ENCODE results near the gene PRLH. TPM values are rescaled to one million over a fixed set of nuclear protein-coding genes. Genes with fewer than 3 reads are reported as not detected.
A peak's percentile ranks its signal among the peaks of the same experiment; 100 is the strongest.

Gene PRLH
- total RNA-seq, 2 donors from 2014 or later = not detected

DNA sequence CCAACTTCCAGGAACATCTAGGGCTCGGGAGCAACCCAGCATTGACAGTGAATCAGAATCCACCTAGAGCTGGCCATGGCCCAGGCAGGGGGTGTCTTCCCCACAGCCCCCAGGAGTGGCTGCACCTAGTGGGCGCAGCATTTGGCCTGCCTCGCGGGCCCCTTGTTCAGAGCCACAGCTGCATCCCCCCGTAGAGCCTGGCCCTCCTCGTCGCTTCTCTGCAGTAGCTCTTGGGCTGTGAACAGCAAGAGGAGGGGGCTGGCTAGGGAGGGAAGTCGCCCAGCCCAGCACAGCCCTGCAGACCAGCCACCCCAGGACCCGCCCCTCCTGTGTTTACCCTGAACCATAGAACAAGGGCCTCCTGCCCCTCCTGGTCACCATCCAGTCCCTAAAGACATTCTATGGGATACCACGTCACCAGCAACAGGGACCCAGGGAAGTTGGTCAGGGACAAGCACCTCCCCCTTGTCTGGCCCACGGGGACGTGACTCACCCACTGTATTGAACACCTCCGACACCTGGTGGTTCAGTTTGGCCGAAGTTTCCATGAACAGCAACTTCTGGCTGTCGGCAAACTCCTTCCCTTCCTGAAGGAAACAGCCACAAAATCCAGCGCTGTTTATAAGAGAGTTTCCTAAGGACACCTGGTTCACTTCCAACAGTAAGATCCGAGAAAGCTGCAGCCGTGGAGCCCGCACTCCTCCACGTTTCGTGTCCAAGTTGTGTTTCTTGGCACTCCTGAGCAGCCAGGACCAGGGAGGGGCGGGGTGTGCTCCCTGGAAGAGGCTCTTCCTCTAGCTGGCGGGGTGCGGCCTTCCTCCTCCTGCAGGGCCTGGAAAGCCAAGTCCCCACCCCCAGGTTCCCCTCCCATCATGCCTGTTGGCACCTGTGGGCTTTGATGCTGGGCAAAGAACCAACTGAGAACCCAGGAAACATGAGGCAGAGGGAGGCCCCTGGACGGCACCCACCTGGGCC, 8.8 kb downstream of the PRLH start:
- intact Hi-C loops (cut with DNase I) = loop anchor here (10.0 kb wide), 2 partner anchors 420 to 450 kb away; no protein-coding TSS in a partner anchor
- Histone ChIP-seq H3K27ac (no peak overlapping the region), H3K4me1 (no peaks in the 10 kb centered on the region), H3K27me3 (no peaks in the 10 kb centered on the region), H3K9ac (ENCODE audit: low read depth in 2 of 2, low read length in 2 of 2) (no peak overlapping the region), H3K9me3 (no peaks in the 10 kb centered on the region), H3K36me3 (no peaks in the 10 kb centered on the region), H3K4me3 (no peak overlapping the region)
- DNase-seq = peak; percentile 57
- TF ChIP-seq, protein P1, sequence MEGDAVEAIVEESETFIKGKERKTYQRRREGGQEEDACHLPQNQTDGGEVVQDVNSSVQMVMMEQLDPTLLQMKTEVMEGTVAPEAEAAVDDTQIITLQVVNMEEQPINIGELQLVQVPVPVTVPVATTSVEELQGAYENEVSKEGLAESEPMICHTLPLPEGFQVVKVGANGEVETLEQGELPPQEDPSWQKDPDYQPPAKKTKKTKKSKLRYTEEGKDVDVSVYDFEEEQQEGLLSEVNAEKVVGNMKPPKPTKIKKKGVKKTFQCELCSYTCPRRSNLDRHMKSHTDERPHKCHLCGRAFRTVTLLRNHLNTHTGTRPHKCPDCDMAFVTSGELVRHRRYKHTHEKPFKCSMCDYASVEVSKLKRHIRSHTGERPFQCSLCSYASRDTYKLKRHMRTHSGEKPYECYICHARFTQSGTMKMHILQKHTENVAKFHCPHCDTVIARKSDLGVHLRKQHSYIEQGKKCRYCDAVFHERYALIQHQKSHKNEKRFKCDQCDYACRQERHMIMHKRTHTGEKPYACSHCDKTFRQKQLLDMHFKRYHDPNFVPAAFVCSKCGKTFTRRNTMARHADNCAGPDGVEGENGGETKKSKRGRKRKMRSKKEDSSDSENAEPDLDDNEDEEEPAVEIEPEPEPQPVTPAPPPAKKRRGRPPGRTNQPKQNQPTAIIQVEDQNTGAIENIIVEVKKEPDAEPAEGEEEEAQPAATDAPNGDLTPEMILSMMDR (IDR thresholded peaks at IDR 0.05) = no peak

DNA sequence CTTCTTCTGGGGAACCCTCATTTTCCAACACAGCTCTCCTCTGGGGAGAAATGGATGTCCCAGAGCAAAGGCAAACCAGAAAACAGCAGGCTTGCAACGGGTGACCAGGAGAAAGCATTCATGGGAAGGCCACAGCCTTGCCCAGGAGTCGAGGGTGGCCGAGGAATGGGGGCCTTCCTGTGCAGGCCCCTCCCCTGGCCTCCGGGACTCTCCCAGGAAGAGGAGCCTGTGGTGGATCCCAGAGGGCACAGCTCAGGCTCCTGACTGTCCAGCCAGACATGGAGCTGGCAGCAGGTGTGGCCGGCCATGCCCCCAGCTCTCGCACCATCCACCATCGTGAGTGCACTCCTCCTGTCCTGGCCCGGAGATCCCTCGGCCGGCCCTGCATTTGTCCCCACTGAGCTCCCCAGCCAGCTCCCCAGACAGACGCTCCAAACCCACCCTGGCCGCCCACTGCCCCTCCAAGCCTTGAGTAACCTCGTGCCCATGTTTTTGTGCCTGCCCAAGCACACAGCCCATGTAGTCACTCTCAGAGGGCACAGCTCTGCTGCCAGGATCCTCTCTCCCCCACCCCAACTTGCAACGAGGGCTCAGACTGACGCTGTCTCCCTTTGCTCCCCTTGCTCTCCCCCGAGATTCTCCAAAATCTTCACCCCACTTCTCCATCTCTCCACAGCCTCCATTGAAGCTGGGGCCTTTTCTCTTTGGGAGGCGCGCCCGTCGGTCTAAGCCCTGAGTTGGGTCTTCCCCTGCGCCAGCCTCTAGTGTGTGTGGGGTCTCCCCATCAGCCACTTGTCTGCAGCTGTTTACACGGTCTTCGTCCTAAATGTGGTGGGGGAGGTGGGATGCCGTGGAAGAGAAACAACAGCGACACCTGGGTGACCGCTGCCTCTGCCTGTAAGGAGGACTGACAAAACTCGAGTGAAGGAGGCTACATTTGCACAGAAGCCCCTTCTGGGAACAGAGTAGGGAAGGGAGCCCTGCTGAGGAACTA, 9.8 kb downstream of the PRLH start:
- TF ChIP-seq, protein P1 (IDR thresholded peaks at IDR 0.05) = no peak
- intact Hi-C loops (cut with DNase I) = loop anchor here (10.0 kb wide), 2 partner anchors 421 to 451 kb away; no protein-coding TSS in a partner anchor
- Histone ChIP-seq H3K4me3 (no peak overlapping the region), H3K27ac (no peak overlapping the region), H3K27me3 (no peaks in the 10 kb centered on the region), H3K9me3 (no peaks in the 10 kb centered on the region), H3K36me3 (no peaks in the 10 kb centered on the region), H3K4me1 (no peaks in the 10 kb centered on the region), H3K9ac (ENCODE audit: low read depth in 2 of 2, low read length in 2 of 2) (no peak overlapping the region)
- no peak for DNase-seq

DNA sequence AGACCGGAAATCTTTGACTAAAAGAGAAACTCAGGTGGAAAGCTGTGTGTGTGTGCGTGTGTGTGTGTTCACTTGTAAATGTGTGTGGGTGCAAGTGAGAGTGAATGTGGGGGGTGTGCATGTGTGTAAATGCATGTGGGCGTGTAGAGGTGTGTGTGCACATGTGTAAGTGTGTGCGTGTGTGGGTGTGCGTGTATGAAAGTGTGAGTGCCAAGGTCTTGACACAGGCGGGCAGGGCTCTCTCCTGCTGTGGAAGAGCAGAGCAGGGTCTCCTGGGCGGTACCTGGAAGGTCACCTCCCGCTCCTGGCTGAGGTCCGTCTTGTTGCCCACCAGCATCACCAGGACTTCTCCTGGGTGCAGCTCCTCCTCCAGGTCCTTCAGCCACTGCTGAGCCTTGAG, 10.6 kb downstream of the PRLH start:
- Histone ChIP-seq H3K27ac (no peak overlapping the region), H3K27me3 (no peaks in the 10 kb centered on the region), H3K9me3 (no peaks in the 10 kb centered on the region), H3K9ac (ENCODE audit: low read depth in 2 of 2, low read length in 2 of 2) (no peak overlapping the region), H3K4me1 (no peaks in the 10 kb centered on the region), H3K4me3 (no peak overlapping the region), H3K36me3 (no peaks in the 10 kb centered on the region)
- intact Hi-C loops (cut with DNase I) = loop anchor here (10.0 kb wide), 2 partner anchors 422 to 452 kb away; no protein-coding TSS in a partner anchor
- no peak for DNase-seq
- TF ChIP-seq, protein P1 (IDR thresholded peaks at IDR 0.05) = no peak

DNA sequence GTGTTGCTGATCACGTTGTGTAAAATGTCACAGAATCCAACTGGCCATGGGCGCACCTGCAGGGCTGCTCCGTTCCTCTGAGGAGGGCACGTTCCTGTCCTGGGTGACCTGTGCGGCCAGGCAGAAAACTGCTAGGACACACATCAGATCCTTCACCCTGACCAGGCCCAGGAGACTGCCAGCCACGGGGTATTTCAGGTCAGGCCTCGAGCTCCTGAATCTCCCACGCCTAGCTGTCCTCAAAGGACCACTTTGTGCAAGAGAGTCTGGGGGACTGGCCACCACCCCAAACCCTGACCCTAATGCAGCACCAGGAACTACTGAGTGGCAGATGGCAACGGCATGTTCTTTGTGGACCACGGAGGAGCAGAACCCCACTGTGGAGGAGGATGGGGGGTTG, 11.1 kb downstream of the PRLH start:
- no peaks in the 10 kb centered on the region for H3K36me3 ChIP-seq

More for the DNA sequence above, 11.1 kb downstream of the PRLH start:
- Histone ChIP-seq H3K9ac (ENCODE audit: low read depth in 2 of 2, low read length in 2 of 2) (no peak overlapping the region), H3K27me3 (no peaks in the 10 kb centered on the region), H3K27ac (no peak overlapping the region), H3K4me1 (no peaks in the 10 kb centered on the region), H3K4me3 (no peak overlapping the region), H3K9me3 (no peaks in the 10 kb centered on the region)
- TF ChIP-seq, protein P1 (IDR thresholded peaks at IDR 0.05) = no peak
- no peak for DNase-seq
- intact Hi-C loops (cut with DNase I) = loop anchor here (10.0 kb wide), 2 partner anchors 423 to 453 kb away; no protein-coding TSS in a partner anchor

Measured in colonic mucosa (tissue), 4 donors.